A673 (cell line): ENCODE measurements around the gene GTPBP6. TPM values are rescaled to one million over a fixed set of nuclear protein-coding genes. Genes with fewer than 3 reads are reported as not detected.

Experiments used
- BruUV-seq: library from RNA; stranded (reverse); fragments of 400-500 nt; replicated peaks from 2 replicates; lab custom pipeline; 2021; lab: Mats Ljungman, UMichigan
- CTCF ChIA-PET: fragments of 300-600 bp; sonication (Branson Sonifier 250); formaldehyde crosslinking; loops from one replicate; lab custom pipeline; 2022; ENCODE audit warnings: antibody characterized with exemption; lab: Charles Lee
- POLR2A ChIA-PET: fragments of 300-600 bp; sonication (Branson Sonifier 250); formaldehyde crosslinking; loops from one replicate; lab custom pipeline; 2022; ENCODE audit warnings: antibody characterized with exemption; ENCODE audit not compliant: low non-redundant PET; lab: Charles Lee
- DNase-seq: peaks from one replicate; pipeline ENCODE4 v3.0.0-alpha.2; 2015; ENCODE audit warnings: low spot score
- H3K27ac ChIP-seq: fragments of 200-600 bp; sonication (generic); 2 replicates; pipeline ENCODE4 v1.5.1; 2016; ENCODE audit warnings: mixed run types, low read depth, mild to moderate bottlenecking, mixed read lengths, antibody characterized with exemption, low read length; ENCODE audit not compliant: poor library complexity, severe bottlenecking
- H3K27me3 ChIP-seq: fragments of 200-600 bp; sonication (generic); replicated peaks from 2 replicates; pipeline ENCODE4 v1.6.1; 2017; ENCODE audit warnings: mixed run types, low read depth, mild to moderate bottlenecking, mixed read lengths, antibody characterized with exemption, low read length; ENCODE audit not compliant: insufficient read depth, poor library complexity
- H3K36me3 ChIP-seq: fragments of 200-600 bp; sonication (generic); 2 replicates; pipeline ENCODE4 v1.6.1; 2016; ENCODE audit warnings: mixed run types, mild to moderate bottlenecking, mixed read lengths, antibody characterized with exemption, low read length; ENCODE audit not compliant: insufficient read depth, poor library complexity, severe bottlenecking
- H3K4me1 ChIP-seq: fragments of 200-600 bp; sonication (generic); 2 replicates; pipeline ENCODE4 v1.6.1; 2017; ENCODE audit warnings: mixed run types, mild to moderate bottlenecking, mixed read lengths, antibody characterized with exemption, low read length; ENCODE audit not compliant: insufficient read depth, poor library complexity, severe bottlenecking
- H3K4me3 ChIP-seq: fragments of 200-600 bp; sonication (generic); 2 replicates; pipeline ENCODE4 v1.5.1; 2016; ENCODE audit warnings: low read depth, mixed run types, mild to moderate bottlenecking, mixed read lengths, low read length; ENCODE audit not compliant: poor library complexity, severe bottlenecking
- H3K9me3 ChIP-seq: fragments of 200-600 bp; sonication (generic); 2 replicates; pipeline ENCODE4 v1.6.1; 2016; ENCODE audit warnings: mixed run types, low read depth, mild to moderate bottlenecking, mixed read lengths, antibody characterized with exemption, low read length; ENCODE audit not compliant: poor library complexity, severe bottlenecking
- CTCF ChIP-seq: fragments of 300-800, 200-600 bp; sonication (generic); conservative IDR thresholded peaks from 2 replicates; pipeline ENCODE4 v1.5.1; 2017; ENCODE audit warnings: low read depth, mild to moderate bottlenecking, antibody characterized with exemption, low read length, moderate library complexity, mixed read lengths
- EZH2 ChIP-seq: fragments of 200-600 bp; sonication (generic); IDR thresholded peaks from 2 replicates; pipeline ENCODE4 v1.6.1; 2017; ENCODE audit warnings: borderline replicate concordance, low read depth, mild to moderate bottlenecking, mixed read lengths, antibody characterized with exemption, low read length; ENCODE audit not compliant: poor library complexity, severe bottlenecking
- intact Hi-C: fragments of 100-400 bp; cut with micrococcal nuclease; formaldehyde crosslinking; loops from one replicate; pipeline ENCODE4 v1.10.0; 2022; ENCODE audit not compliant: unreplicated experiment
- total RNA-seq: library from RNA; stranded (reverse); gene quantifications from 2 replicates; pipeline ENCODE4 v1.2.3, GENCODE V29; 2021

The GTPBP6 gene
- total RNA-seq, 1 experiment from 2014 or later: 85.1 TPM

- H3K27ac ChIP-seq: peak overlapping the region; percentile 99
- intact Hi-C loops: loop anchor here (1.0 kb wide), 1 partner anchor 34 kb away; no protein-coding TSS in a partner anchor
- no peaks in the 10 kb centered on the region for H3K4me1 ChIP-seq
- CTCF ChIA-PET: no interaction called here
- TF ChIP-seq EZH2 (no peak), CTCF (no peak)
- no TSS peak for BruUV-seq
- no peaks in the 10 kb centered on the region for H3K9me3 ChIP-seq
- H3K4me3 ChIP-seq: peak overlapping the region; percentile 98
- no peak for DNase-seq
- no peaks in the 10 kb centered on the region for H3K27me3 ChIP-seq
- POLR2A ChIA-PET: no interaction called here
- H3K36me3 ChIP-seq: peaks cover 31% of the 10 kb centered on the region
Measured at GRCh38 chrX:317424-318067, 1.1 kb downstream of the GTPBP6 start.

DNA sequence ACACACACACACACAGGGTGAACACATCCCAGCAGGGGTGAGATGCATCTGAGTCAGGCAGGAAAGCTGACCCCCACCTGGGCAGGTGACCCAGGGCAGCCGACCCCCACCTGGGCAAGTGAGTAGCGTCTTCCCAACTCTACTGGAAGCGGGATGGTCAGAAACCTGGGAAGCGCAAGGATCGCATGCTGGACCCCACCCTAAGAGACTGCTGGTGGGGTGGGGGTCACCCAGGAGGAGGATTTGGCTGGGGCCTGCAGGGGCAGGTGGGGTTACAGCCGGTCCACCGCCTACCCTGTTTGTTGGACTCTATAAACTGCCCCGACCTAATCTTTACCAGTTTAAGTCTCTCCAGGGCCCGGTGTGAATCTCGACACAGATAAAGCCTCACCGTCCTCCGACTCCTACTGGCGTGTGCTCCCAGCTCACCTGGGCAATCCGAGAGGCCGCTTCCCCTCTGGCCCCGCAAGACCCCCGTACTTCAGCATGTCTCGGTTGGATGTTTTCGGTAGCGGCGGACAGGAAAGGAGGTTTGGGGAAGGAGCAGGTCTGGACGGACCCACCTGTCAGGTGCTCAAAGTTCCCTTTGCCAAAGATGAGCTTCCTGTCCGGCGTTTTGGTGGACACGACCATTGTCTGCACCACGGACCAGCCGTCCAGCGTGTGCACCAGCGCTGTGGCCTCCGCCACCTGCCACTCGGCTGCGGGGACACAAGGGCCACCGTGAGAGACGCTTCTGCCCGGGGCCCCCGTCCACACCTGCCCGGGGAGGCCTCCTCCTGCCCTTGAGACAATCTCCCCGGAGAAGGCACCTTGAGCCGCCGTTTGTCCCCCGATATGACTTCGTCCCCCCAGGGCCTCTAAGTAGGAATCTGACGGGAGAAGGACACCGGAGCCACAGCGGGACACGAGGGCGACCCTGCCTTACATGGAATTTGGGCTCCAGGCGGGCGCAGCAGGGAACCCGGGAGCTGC, 2.0 kb downstream of the GTPBP6 start:
- POLR2A ChIA-PET: no interaction called here
- H3K9me3 ChIP-seq: no peaks in the 10 kb centered on the region
- H3K36me3 ChIP-seq: peaks cover 37% of the 10 kb centered on the region
- no peak overlapping the region for H3K4me3 ChIP-seq
- BruUV-seq: no TSS peak
- intact Hi-C loops: no loop called here
- no peaks in the 10 kb centered on the region for H3K4me1 ChIP-seq
- TF ChIP-seq EZH2: no peak
- TF ChIP-seq CTCF: no peak
- CTCF ChIA-PET: no interaction called here
- no peak for DNase-seq
- H3K27me3 ChIP-seq: no peaks in the 10 kb centered on the region
- peak overlapping the region; percentile 50 for H3K27ac ChIP-seq

DNA sequence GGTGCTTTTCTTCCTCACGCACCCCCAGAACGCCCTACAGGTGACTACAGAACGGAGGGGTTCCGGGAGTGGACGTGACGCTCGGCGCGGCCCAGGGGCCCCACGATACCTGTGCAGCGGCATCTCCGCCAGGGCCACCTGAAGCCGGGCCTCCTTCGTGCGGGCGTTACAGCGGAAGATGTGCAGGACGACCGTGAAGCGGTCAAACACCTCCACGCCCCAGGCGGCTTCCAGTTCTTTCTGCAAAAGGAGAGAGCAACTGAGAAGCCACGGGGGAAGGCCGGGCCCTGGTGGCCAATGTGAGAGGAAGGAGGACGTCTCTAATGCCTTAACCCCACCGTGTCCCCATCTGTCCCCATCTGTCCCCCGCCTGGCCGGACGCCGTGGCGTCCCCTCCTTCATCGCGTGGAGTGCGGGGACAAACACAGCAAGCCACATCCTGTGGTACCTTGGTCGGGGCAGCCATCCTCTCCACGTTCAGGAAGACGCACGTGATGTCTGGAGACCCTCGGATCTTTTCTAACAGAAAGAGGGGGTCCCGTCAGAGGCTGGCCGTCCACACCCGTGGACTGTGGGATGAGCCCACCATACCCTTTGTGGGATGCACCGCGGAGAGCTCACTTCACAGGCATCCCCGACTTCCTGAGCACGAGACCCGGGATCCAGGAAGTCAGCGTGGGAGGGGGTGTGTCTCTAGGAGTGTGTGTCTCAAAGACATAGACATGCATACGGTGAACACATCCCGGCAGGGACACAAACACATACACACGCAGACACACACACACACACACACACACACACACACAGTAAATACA, 3.6 kb downstream of the GTPBP6 start:
- ChIA-PET POLR2A (no interaction called here), CTCF (no interaction called here)
- TSS peak; percentile 31 for BruUV-seq
- no peak for TF ChIP-seq EZH2
- no peak for TF ChIP-seq CTCF
- no peaks in the 10 kb centered on the region for H3K27me3 ChIP-seq
- H3K27ac ChIP-seq: no peak overlapping the region
- no peak overlapping the region for H3K4me3 ChIP-seq
- intact Hi-C loops: no loop called here
- no peak for DNase-seq
- H3K36me3 ChIP-seq: peaks cover 49% of the 10 kb centered on the region
- H3K4me1 ChIP-seq: no peaks in the 10 kb centered on the region
- H3K9me3 ChIP-seq: no peaks in the 10 kb centered on the region
